ENCODE data around the gene COL15A1. TPM values are rescaled to one million over a fixed set of nuclear protein-coding genes. Genes with fewer than 3 reads are reported as not detected.
A peak's percentile ranks its signal among the peaks of the same experiment; 100 is the strongest.

The COL15A1 gene
- total RNA-seq, 1 donor from 2014 or later: 46.2 TPM

DNA sequence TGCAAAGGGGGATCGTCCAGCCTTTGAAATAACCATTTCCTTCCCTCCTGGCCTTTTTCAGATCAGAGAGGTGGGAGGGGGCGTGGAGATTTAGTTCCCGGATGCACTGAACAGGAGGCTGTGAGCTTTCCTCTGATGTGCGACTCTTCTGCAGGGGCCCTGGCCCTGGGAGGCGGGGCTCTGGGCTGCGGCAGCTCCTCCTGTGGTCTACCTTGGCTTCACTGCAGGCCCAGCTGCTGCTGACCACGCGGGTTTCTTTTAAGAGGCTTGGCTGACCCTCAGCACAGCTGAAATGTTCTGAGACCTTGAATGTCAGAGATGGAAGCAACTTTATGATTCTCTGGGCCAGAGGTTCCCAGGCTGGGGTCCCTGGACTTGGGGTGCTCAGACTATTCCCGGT lies 27.0 kb upstream of the COL15A1 start:
- peak; percentile 27 for DNase-seq (ENCODE audit: low spot score)

DNA sequence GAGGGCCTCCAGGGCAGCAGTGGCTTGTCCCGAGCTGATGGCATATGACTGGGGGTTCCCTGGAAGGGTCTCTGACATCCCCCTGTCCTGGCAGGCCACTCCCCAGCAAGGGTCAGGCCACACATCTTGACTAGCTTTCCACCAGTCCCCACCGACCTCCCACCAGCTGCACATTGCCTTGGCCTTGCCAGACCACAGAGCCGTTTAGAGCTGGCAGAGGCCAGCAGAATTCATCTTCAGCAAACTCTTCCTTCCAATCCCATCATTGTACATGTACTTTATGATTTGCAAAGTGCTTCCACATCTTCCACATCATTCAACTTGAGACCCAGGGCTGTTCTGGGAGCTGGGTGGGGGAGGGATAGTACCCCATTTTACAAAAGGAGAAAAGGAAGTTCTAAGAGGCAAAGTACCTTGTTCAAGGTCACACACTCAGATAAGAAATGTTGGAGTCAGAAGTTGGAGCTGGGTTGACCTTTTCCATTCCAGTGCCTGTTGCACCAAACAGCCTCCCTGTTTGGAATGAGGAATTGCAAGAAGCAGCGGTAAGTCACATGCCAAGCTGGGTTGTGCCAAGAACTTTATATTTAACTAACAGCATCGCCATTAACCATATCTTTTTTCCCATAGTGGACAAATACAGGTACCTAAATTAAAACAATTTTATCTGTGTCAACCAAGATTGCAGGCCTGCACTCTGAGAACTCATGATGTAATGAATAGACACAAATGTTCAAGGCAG lies 25.8 kb upstream of the COL15A1 start:
- DNase-seq (ENCODE audit: low spot score): peak; percentile 59

DNA sequence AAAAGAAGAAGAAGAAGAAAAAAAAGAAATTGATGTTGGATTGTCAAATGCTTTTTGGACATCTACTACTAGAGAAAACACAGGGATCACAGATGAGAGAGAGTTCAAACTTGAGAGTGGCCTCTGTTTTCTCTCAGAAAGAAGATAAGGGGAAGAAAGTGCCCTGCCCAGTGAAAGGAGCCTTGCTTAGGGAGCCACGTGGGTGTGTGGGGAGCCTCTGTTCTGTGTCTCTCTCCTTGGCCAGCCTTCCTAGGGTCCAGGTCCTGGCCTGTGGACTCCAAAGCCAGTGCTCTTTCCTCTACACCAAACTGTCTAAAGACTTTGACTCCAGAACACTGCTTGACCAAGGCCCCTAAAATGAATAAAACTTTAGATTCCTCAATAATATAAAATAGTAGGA lies 22.0 kb upstream of the COL15A1 start:
- no peak for DNase-seq (ENCODE audit: low spot score)

DNA sequence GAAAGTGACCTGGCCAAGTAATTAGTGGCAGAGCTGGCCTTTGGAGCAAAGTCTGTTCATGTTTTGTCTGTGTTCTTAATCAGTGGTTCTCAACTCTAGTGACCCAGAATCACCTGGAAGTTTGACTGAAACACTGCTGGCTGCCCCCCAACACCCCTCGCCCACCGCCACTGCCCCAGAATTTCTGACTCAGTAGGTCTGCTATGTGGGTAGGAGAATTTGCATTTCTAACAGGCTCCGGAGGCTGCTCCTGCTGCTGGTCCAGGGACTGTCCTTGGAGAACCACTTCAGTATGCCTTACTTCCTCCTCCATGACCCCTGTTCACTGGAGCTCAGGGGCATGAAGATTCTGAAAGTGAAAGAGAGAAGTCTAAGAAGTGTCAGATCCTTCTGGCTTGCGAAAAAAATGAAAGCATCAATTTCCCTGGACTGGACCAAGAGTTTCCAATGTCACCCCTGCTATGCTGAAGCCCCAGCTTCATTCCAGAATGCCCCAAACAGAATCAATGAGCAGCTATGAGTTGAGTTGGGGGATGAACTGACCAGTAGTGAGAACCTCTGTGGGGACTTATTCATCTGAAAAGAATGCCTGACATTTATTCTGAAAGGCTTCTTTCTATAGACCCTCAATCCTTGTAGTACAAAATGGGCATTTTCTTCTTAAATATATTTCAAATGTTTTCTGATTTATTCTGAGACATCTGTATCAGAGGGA lies 20.8 kb upstream of the COL15A1 start:
- DNase-seq (ENCODE audit: low spot score): no peak

DNA sequence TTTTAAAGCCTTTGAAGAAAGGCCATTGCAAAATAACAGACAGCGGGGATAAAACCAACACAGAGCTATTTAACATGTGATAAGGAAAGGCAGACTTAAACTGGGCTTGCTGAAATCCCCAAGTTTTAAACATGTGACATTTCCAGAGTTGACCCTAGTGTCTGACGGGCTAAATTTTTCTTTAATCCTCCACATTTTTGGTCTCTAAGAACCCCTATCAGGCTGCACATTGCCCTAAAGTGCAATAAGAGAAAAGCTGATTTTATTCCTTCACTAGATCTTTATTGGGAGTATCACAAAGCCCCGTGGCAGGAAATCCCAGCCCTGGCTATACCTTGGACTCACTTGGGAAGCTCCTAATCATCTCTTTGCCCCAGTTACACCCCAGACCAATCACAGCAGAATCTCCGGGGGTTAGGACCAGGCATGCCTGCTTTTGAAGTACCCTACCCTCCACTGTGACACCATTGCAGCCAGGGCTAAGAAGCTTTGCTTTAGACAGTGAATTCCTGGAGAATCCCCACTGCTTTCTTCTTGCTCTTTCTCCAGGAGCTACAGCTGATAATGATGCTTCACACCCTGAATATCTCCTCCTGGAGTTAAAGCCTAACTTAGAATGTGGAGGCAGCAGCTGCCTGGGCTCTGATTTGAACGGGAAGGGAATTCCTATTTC lies 20.1 kb upstream of the COL15A1 start:
- no peak for DNase-seq (ENCODE audit: low spot score)

DNA sequence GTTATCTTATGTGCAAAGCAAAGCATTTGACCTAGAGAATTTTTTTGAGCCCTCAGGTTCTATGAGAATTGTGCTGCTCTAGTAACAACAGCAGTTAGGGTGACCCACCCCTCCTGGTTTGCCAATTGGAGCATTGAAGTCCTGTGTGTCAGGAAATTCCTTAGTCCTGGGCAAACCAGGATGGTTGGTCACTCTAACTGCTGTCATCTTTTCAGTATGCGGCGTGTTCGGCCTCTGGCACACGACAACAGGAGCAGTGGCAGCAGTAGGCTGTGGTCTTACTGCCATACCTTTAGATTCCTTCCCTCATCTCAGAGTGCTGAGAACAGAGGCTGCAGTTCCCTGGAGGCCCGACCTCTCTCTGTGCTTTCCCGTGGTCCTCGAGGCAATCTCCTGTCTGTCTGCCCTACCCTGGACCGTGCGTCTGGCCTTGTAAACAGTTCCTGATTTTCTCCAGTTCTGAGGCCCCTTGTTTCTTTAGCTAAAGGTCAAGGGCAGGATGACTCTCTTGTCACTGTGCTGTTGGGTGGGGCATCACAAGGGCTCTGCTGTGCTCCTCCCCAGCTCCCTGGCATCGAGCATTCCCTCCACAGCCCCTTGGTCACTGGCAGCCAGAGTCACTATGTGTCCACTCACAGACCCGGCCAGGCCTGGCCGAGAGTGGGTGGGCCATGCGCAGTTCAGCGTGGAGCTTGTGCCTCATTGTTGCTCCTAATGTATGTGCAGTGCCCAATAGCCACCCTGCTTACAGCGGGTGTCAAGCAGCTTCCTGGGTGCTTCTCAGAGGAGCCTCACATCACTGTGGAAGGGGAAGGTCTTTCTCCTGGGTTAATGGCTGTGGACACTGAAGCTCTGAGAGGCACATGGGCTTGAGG lies 18.5 kb upstream of the COL15A1 start:
- DNase-seq (ENCODE audit: low spot score): no peak

DNA sequence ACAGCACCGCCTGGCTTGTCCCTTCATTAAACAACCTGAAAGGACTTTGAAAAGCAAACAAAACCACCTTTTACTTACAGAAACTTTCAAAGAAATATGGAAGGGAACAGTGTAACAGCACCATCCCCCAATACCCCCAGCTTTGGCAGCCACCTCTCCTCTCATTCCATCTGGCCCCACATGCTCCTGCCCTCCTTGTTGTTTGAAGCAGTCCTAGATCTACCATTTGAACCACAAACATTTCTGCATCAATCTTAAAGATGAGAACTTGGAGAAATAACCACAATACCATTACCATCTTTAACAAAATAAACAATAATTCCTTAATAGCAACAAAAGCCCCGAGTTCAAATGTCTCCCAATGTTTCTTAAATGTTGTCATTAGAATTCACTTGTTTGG lies 17.8 kb upstream of the COL15A1 start:
- DNase-seq (ENCODE audit: low spot score): no peak

DNA sequence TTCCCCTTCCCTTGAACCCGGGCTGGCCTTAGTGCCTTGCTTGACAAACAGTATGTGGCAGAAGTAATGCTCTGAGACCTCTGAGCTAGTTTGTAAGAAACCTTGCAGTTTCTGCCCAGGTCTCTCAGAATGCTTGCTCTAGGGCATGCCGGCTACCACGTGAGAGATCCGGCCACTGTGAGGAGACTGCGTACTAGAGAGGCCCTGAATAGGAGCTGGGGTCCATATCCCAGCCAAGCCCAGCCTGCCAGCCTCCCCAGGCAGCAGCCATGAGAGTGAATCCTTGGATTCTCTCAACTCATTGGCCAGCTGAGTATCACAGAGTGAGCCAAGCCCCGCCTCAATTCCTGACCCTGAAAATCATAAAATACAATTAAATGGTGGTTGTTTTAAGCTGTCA lies 16.0 kb upstream of the COL15A1 start:
- no peak for DNase-seq (ENCODE audit: low spot score)

DNA sequence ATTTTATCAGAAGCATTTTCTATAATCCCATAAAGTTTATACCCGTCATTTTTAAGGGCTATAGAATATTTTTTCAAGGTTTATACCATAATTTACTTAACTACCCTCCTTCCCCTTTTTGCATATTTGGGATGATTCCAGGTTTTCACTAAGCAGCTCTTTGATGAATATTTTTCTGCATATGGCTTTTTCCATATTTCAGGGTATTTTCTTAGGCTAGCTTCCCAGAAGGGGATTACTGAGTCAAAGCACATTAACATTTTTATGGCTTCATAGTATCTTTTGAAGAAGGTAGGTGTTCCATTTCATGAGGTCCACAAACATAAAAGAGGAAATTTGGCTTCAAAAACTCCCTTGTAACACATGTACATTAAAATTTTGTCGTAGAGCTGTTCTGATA lies 14.6 kb upstream of the COL15A1 start:
- DNase-seq (ENCODE audit: low spot score): no peak

DNA sequence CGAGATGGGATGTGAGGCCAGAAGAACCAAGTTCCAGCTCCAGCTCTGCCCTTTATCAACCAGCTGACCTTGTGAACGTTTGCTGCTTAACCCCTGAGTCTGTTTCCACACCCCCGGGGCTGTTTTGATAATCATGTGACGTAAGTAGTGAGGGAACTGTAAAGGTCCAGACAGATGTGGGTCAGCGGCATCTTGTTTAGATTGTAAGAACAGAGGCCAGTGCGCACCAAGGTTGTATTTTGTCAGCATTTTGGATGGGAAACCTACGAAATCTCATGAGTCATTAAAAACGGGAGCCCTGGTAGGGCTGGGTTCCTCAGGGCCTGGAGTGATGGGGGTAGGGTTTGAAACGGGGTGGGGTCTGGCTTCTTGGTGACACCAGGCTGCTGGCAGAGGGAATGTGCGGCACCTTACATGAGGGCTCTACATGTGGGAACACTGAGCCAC lies 13.8 kb upstream of the COL15A1 start:
- no peak for DNase-seq (ENCODE audit: low spot score)

DNA sequence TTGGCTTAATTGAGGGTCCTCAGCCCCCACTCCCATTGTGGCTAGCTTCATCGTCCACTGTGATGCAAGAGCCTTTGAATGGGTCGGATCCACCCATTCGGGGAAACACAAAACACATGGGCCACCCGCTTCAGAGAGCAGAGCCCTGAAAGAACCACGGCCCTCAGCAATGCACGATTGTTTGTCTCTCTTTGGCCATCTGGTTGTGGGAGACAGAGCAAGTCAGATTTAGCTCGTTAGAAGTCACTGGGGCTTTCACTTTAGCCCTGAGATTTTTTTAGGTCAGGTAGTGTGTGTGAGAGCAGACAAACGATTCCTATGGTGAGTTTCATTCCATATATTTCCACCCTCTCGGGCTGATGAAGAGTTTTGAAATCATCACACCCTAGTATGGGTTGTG lies 12.9 kb upstream of the COL15A1 start:
- no peak for DNase-seq (ENCODE audit: low spot score)

DNA sequence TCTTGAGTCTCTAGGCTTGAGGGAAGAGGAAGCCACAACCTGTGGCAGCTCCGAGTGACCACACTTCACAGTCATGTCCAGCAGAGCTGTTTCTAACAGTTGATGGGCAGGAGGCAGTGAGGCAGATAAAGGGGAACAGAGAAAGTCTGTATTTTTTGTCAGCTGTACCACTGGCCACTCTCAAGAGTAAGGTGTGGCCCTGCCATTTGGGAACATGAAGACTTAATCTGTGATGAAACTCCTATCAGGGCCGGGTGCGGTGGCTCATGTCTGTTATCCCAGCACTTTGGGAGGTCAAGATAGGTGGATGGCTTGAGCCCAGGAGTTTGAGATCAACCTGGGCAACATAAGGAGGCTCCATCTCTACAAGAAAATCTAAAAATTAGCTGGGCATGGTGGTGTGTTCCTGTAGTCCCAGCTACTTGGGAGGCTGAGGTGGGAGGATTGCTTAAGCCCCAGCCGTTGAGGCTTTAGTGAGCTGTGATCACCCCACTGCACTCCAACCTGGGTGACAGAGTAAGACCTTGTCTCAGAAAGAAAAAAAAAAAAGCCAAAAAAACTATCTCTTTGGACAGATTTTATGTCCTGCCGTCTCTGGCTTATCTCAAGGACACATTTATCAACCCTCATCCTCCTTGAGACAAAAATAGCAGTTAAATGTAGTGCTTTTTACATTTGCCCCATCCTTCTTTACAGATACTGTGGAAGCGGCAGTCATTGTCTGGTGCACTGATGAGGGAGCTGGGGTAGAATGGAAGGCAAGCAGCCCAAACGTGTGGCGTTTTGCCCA lies 11.9 kb upstream of the COL15A1 start:
- no peak for DNase-seq (ENCODE audit: low spot score)

DNA sequence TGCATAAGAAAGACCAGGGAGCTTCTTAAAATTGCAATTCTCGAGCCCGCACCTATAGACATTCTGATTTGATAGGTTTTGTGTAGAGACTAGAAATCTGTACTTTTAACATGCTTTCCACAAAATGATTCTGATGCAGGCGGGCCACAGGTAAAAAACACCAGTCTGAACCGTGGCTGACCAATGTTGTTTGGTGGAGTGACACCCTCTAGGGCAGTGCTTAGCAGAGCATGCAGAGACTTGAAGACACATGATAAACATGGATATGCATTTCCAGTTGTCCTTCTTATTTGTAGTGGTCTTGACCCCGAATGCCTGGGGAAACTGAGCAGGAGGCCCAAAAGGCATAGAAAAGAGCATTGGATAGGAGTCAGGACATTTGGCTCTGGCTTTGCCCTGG lies 10.5 kb upstream of the COL15A1 start:
- no peak for DNase-seq (ENCODE audit: low spot score)

DNA sequence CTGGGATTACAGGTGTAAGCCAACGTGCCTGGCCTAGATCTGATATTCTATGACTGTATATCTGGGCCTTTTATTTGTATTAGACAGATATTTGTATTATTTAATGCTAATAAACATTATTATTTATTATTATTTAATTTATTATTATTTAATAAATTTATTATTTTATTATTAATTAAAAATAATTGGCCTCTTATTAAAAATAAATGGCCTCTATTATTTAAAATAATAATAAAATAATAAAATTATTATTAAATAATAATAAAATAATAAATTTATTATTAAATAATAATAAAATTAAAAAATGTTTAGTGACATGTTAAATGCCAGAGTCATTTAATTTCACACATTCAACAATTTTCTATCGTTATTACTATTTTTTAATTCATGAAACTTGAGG lies 9.8 kb upstream of the COL15A1 start:
- DNase-seq (ENCODE audit: low spot score): no peak

DNA sequence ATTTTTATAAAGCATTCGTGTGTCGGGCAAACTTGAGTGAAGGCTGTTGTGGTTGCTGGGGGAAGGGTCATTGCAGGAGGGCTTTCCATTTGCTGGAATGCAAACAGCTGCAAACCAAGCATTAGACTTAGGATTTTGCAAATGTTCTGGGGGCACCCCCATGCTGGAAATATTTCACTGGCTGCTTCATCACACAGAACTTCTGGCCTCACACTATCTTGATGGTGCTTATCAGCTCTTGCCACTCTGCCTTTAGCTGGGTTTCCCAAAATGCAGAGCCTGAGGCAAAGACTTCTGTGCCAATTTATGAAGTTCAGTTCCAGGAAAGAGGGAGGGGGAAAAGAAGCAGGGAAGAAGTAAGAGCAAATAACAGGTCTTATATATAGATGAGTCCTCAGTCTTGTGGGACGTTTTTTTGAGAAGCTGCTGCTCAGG lies 8.6 kb upstream of the COL15A1 start:
- no peak for DNase-seq (ENCODE audit: low spot score)

DNA sequence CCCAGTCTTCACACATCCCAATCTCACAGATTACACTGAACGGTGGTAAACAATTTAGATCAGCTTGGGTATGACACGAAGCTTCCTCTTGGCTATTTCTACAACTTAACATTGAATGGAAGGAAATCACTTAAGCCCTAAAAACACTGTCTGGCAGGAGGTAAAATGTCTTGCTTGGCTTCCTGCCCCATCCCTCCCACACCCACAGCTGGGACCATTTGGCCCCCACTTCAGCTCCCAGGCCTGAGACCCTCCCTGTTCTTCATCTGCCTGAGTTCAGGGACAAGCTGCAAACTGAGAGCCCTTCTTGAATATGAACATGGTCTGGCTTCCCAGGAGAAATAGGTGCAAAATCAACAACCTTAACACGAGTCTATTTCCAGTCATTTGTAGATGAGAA lies 3.4 kb upstream of the COL15A1 start:
- no peak for DNase-seq (ENCODE audit: low spot score)

DNA sequence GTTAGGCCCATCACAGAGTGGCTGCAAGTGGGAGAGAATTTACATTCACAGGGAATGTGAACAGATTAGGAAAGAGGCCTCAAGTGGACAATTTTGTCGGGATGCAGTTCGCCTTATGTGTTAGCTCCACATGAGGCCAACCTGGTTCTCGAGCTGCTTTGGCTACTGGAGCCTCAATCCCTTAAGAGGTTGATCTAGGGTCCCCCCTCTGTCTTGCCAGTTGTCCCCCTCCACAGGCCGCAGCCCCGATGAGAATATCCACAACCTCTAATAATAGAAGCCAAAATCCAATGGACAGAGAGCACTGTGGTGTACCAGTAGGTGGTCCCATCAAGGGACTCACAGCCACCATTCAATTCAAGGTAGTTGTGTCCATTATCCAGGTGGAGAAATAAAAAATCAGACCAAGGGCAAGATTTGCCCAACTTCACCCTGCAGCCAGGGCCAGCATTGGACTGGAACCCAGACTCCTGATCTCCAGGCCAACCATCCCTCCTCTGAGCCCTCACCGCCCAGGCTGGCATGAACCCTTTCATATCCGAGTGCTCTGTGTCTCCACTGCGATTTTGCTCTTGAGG lies 1.7 kb upstream of the COL15A1 start:
- no peak for DNase-seq (ENCODE audit: low spot score)

DNA sequence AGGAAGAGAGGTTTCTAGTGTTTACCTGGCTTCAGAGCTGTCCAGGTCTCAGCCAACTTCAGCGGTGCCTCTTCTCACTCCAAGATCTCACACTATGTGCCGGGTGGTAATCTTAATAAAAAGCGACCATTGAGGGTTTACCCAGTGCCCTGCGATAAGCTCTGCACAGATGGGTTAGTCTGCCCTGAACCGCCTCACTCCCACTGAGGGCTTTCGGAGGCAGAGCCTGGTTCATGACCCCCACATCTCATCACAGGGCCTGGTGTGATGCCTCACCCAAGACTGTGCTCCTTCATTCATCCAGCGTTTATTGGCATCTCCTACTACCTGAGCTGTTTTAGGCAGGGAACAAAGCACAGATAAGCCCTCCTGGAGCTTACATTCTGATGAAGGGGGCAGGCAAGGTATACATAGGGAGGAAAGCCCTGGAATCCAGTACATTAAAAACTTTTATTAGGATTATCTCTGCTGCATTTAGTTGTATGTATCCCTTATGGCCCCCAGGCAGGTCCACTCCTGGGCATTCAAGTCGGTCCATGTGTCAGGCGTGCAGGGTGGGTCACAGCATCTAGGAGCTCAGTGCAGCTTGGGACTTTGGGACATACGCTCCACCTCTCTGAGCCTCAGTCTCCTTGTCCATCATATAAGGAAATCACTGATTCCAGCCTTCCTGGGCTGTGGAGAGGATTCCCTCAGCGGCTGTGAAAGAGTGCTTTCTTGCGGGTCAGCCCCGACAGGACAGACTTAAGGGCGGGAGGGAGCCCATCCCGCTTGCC lies 613 bp upstream of the COL15A1 start:
- DNase-seq (ENCODE audit: low spot score): no peak

DNA sequence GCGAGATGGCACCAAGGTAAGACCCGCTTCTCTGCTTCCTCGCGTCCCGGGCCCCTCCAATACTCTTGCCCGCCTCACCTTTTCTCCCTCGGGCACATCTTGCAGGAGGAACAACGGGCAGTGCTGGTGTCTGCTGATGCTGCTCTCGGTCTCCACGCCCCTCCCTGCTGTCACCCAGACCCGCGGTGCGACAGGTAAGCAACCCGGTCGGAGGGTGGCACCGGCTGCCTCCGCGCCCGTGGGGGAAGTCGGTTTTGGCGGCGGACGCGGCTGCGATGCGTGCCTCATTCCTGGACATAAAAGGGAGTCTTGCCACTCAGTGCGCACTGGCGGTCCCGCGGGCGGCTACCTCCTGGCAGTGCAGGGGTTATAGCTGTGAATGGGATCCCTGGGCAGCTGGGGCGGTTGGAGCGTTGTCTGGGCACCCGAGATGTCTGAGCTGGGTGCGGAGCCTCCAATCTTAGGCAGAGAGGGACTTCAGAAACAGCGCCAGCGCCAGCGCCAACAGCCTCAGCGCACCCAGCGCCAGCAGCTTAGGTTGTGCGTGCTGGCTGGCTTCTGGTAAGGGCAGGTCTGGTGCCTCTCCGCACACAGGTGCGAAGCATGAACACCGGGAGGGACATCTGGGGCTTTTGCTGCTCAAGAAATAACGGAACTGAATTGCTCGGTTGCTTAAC lies 488 bp downstream of the COL15A1 start:
- no peak for DNase-seq (ENCODE audit: low spot score)

All from mucosa of gallbladder (tissue), 1 donor.